Neural progenitor cell (in vitro differentiated cells): ENCODE measurements around the gene ZNF655. TPM values are rescaled to one million over a fixed set of nuclear protein-coding genes. Genes with fewer than 3 reads are reported as not detected.
A peak's percentile ranks its signal among the peaks of the same experiment; 100 is the strongest.

Experiments used
- DNase-seq: peaks from one replicate; pipeline ENCODE4 v3.0.0-alpha.2; 2016; ENCODE audit warnings: low spot score
- H2AFZ ChIP-seq: fragments of 200-600 bp; sonication (generic); replicated peaks from 2 replicates; pipeline ENCODE4 v1.6.1; 2016; ENCODE audit warnings: antibody characterized with exemption
- H3F3A ChIP-seq: fragments of 200-600 bp; sonication (generic); 2 replicates; pipeline ENCODE4 v1.6.1; 2016; ENCODE audit warnings: antibody characterized with exemption, low read depth
- H3K27ac ChIP-seq: fragments of 200-600 bp; sonication (generic); 2 replicates; pipeline ENCODE4 v1.5.1; 2016; ENCODE audit warnings: mild to moderate bottlenecking
- H3K27me3 ChIP-seq: fragments of 200-600 bp; sonication (generic); 2 replicates; pipeline ENCODE4 v1.6.1; 2016; ENCODE audit warnings: mild to moderate bottlenecking, moderate library complexity
- H3K36me3 ChIP-seq: fragments of 200-600 bp; sonication (generic); 2 replicates; pipeline ENCODE4 v1.5.1; 2016
- H3K4me1 ChIP-seq: fragments of 200-600 bp; sonication (generic); 2 replicates; pipeline ENCODE4 v1.6.1; 2016; ENCODE audit warnings: mixed run types
- H3K4me2 ChIP-seq: fragments of 200-600 bp; sonication (generic); 2 replicates; pipeline ENCODE4 v1.6.1; 2016
- H3K4me3 ChIP-seq: fragments of 200-600 bp; sonication (generic); 2 replicates; pipeline ENCODE4 v1.5.1; 2016
- H3K79me2 ChIP-seq: fragments of 200-600 bp; sonication (generic); 2 replicates; pipeline ENCODE4 v1.6.1; 2016; ENCODE audit warnings: low read depth
- H3K9ac ChIP-seq: fragments of 200-600 bp; sonication (generic); 2 replicates; pipeline ENCODE4 v1.6.1; 2016
- H3K9me3 ChIP-seq: fragments of 200-600 bp; sonication (generic); 2 replicates; pipeline ENCODE4 v1.5.1; 2016; ENCODE audit warnings: low read depth
- H4K20me1 ChIP-seq: fragments of 200-600 bp; sonication (generic); 2 replicates; pipeline ENCODE4 v1.6.1; 2016; ENCODE audit warnings: low read depth
- H3K27ac Mint-ChIP-seq: 3 replicates; pipeline ENCODE4 v1.8.0; 2021; ENCODE audit warnings: mixed read lengths
- H3K27me3 Mint-ChIP-seq: 2 replicates; pipeline ENCODE4 v1.8.0; 2022; ENCODE audit warnings: low read depth, mild to moderate bottlenecking, inconsistent platforms, moderate library complexity, mixed read lengths; ENCODE audit not compliant: insufficient read depth
- H3K36me3 Mint-ChIP-seq: 3 replicates; pipeline ENCODE4 v1.8.0; 2021; ENCODE audit warnings: mixed read lengths
- H3K4me1 Mint-ChIP-seq: 3 replicates; pipeline ENCODE4 v1.8.0; 2021; ENCODE audit warnings: mixed read lengths
- H3K4me3 Mint-ChIP-seq: 3 replicates; pipeline ENCODE4 v1.8.0; 2021; ENCODE audit warnings: mild to moderate bottlenecking, moderate library complexity, mixed read lengths
- H3K9me3 Mint-ChIP-seq: 3 replicates; pipeline ENCODE4 v1.8.0; 2020; ENCODE audit warnings: mixed read lengths
- CTCF ChIP-seq: fragments of 200-600 bp; sonication (generic); IDR thresholded peaks from 2 replicates; pipeline ENCODE4 v1.5.1; 2017; ENCODE audit warnings: antibody characterized with exemption, mild to moderate bottlenecking
- EZH2 ChIP-seq: fragments of 200-600 bp; sonication (generic); IDR thresholded peaks from 2 replicates; pipeline ENCODE4 v1.6.1; 2017; ENCODE audit warnings: antibody characterized with exemption, mild to moderate bottlenecking, moderate library complexity
- EZH2phosphoT487 ChIP-seq: fragments of 200-600 bp; sonication (generic); IDR thresholded peaks from 2 replicates; pipeline ENCODE4 v1.6.1; 2017; ENCODE audit warnings: antibody characterized with exemption
- total RNA-seq: library from RNA; depleted of rRNA; stranded (reverse); fragments of >200 nt; gene quantifications from 2 replicates; pipeline ENCODE4 v1.2.3, GENCODE V29; 2015; ENCODE audit warnings: low replicate concordance

Gene ZNF655
- total RNA-seq, 1 donor from 2014 or later: 66.3 TPM

GRCh38 chr7:99551767-99552463 lies 6.5 kb upstream of the ZNF655 start, which contains the start of gene FAM200A:
Gene FAM200A (minus strand): TSS chr7:99552114. CDS start chr7:99548407, 3,707 bp downstream.
- TF ChIP-seq CTCF (no peak), EZH2 (no peak), EZH2phosphoT487 (no peak)
- H3K36me3 ChIP-seq: peaks cover 18% of the 10 kb centered on the region
- H3K27me3 ChIP-seq: no peaks in the 10 kb centered on the region
- Mint-ChIP-seq H3K27me3 (no peaks in the 10 kb centered on the region), H3K4me1 (peaks cover 13% of the 10 kb centered on the region), H3K4me3 (peak within 1 kb of the TSS; percentile 87), H3K27ac (peak within 1 kb of the TSS; percentile 10), H3K36me3 (peaks cover 34% of the 10 kb centered on the region), H3K9me3 (peaks cover 12% of the 10 kb centered on the region)
- peaks cover 5% of the 10 kb centered on the region for H3F3A ChIP-seq
- no peaks in the 10 kb centered on the region for H4K20me1 ChIP-seq
- no peak within 1 kb of the TSS for H3K27ac ChIP-seq
- peak; percentile 96 for DNase-seq
- H3K9ac ChIP-seq: peak within 1 kb of the TSS; percentile 97
- peaks cover 39% of the 10 kb centered on the region for H3K79me2 ChIP-seq
- H3K4me1 ChIP-seq: peaks cover 7% of the 10 kb centered on the region
- peak within 1 kb of the TSS; percentile 81 for H3K4me3 ChIP-seq
- peak within 1 kb of the TSS; percentile 99 for H3K4me2 ChIP-seq
- H2AFZ ChIP-seq: peak within 1 kb of the TSS; percentile 87
- H3K9me3 ChIP-seq: peaks cover 9% of the 10 kb centered on the region

- Histone ChIP-seq H3K27ac (no peak overlapping the region), H3K36me3 (peaks cover 7% of the 10 kb centered on the region), H3K4me2 (no peak overlapping the region), H3K4me3 (no peak overlapping the region), H3F3A (peaks cover 5% of the 10 kb centered on the region), H4K20me1 (no peaks in the 10 kb centered on the region), H2AFZ (no peak overlapping the region), H3K9ac (no peak overlapping the region), H3K9me3 (peaks cover 3% of the 10 kb centered on the region), H3K4me1 (peaks cover 13% of the 10 kb centered on the region), H3K79me2 (peaks cover 50% of the 10 kb centered on the region), H3K27me3 (no peaks in the 10 kb centered on the region)
- H3K27me3 Mint-ChIP-seq: peaks cover under 1% of the 10 kb centered on the region
- peaks cover 25% of the 10 kb centered on the region for H3K36me3 Mint-ChIP-seq
- peak overlapping the region; percentile 73 for H3K4me3 Mint-ChIP-seq
- no peak for DNase-seq
- H3K27ac Mint-ChIP-seq: no peak overlapping the region
- peaks cover 19% of the 10 kb centered on the region for H3K4me1 Mint-ChIP-seq
- no peak for TF ChIP-seq EZH2
- TF ChIP-seq EZH2phosphoT487: no peak
- TF ChIP-seq CTCF: no peak
- peaks cover 8% of the 10 kb centered on the region for H3K9me3 Mint-ChIP-seq
These were observed 5.4 kb upstream of the ZNF655 start for GRCh38 chr7:99553039-99553438.

GRCh38 chr7:99554939-99555338 lies 3.5 kb upstream of the ZNF655 start:
- peaks cover 19% of the 10 kb centered on the region for H3K4me1 Mint-ChIP-seq

More at GRCh38 chr7:99554939-99555338, 3.5 kb upstream of the ZNF655 start:
- no peak overlapping the region for H2AFZ ChIP-seq
- no peak overlapping the region for H3K4me3 ChIP-seq
- no peaks in the 10 kb centered on the region for H3K27me3 ChIP-seq
- Mint-ChIP-seq H3K4me3 (no peak overlapping the region), H3K36me3 (peaks cover 14% of the 10 kb centered on the region), H3K27ac (no peak overlapping the region), H3K9me3 (peaks cover 5% of the 10 kb centered on the region), H3K27me3 (peaks cover 3% of the 10 kb centered on the region)
- no peak overlapping the region for H3K27ac ChIP-seq
- H3K79me2 ChIP-seq: peaks cover 58% of the 10 kb centered on the region
- H3K9me3 ChIP-seq: peaks cover 3% of the 10 kb centered on the region
- peak overlapping the region; percentile 39 for H3K9ac ChIP-seq
- H4K20me1 ChIP-seq: peaks cover 7% of the 10 kb centered on the region
- TF ChIP-seq CTCF: no peak
- TF ChIP-seq EZH2: no peak
- no peak for TF ChIP-seq EZH2phosphoT487
- H3K4me1 ChIP-seq: peaks cover 20% of the 10 kb centered on the region
- DNase-seq: no peak
- H3F3A ChIP-seq: peaks cover 16% of the 10 kb centered on the region
- H3K36me3 ChIP-seq: no peaks in the 10 kb centered on the region
- no peak overlapping the region for H3K4me2 ChIP-seq
